22Rv1 (cell line): Measurements from ENCODE around the gene FNBP1L.

ENCODE experiments used
- H3K27ac ChIP-seq: fragments of 450-650 bp; 2 replicates; pipeline ENCODE4 v1.5.1; 2017
- CTCF ChIP-seq: fragments of 450-650 bp; IDR thresholded peaks from 2 replicates; pipeline ENCODE4 v1.5.1; 2017; ENCODE audit warnings: mild to moderate bottlenecking
- ZFX ChIP-seq: fragments of 450-650 bp; IDR thresholded peaks from 2 replicates; pipeline ENCODE4 v1.6.1; 2017; ENCODE audit warnings: antibody characterized with exemption, borderline replicate concordance

The FNBP1L gene

GRCh38 chr1:93442008-93442666, 5.8 kb upstream of the FNBP1L start:
- H3K27ac ChIP-seq = no peak overlapping the region
- TF ChIP-seq ZFX = no peak
- no peak for TF ChIP-seq CTCF

- no peak for TF ChIP-seq ZFX
- no peak for TF ChIP-seq CTCF
- H3K27ac ChIP-seq = no peak overlapping the region
These were observed 5.2 kb upstream of the FNBP1L start for GRCh38 chr1:93442741-93443140.

GRCh38 chr1:93443454-93443853, 4.5 kb upstream of the FNBP1L start:
- no peak overlapping the region for H3K27ac ChIP-seq
- TF ChIP-seq CTCF (no peak), ZFX (no peak)

GRCh38 chr1:93446837-93447451, 974 bp upstream of the FNBP1L start:
- no peak for TF ChIP-seq CTCF
- TF ChIP-seq ZFX = no peak
- peak overlapping the region; percentile 87 for H3K27ac ChIP-seq

- peak overlapping the region; percentile 87 for H3K27ac ChIP-seq
- peak; percentile 6; the same call in 1 of the 2 replicates for TF ChIP-seq CTCF
- TF ChIP-seq ZFX = no peak
These were observed 519 bp downstream of the FNBP1L start for GRCh38 chr1:93448292-93448982.

GRCh38 chr1:93448983-93449804, 1.3 kb downstream of the FNBP1L start:
- peak overlapping the region; percentile 87 for H3K27ac ChIP-seq
- TF ChIP-seq ZFX = no peak
- peak; percentile 17 for TF ChIP-seq CTCF
